ENCODE data around the gene ALDH6A1.

The ALDH6A1 gene

DNA sequence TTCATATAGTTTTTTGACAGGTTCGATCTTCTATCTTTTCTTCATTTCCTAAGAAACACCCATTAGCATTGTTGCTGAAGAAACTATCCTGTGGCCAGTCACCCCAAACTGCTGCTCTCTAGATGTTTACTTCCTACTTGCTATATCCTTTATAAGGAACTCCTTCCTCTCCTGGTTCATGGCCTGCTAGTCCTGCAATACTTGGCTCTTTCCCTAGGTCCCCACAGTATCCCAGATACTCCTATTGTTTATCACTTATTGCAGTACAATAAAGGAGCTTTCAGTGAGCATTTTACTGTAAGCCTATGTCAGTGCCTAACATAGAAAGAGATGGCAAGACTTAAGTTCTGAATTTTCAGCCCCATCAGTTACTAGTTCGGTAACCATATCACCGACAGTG is 2.8 kb downstream of the ALDH6A1 start:
- DNase-seq (ENCODE audit: low read depth): no peak
- no peak overlapping the region for H3K4me3 ChIP-seq (ENCODE audit: control insufficient read depth, low read depth, low read length)
- TF ChIP-seq, protein P1, sequence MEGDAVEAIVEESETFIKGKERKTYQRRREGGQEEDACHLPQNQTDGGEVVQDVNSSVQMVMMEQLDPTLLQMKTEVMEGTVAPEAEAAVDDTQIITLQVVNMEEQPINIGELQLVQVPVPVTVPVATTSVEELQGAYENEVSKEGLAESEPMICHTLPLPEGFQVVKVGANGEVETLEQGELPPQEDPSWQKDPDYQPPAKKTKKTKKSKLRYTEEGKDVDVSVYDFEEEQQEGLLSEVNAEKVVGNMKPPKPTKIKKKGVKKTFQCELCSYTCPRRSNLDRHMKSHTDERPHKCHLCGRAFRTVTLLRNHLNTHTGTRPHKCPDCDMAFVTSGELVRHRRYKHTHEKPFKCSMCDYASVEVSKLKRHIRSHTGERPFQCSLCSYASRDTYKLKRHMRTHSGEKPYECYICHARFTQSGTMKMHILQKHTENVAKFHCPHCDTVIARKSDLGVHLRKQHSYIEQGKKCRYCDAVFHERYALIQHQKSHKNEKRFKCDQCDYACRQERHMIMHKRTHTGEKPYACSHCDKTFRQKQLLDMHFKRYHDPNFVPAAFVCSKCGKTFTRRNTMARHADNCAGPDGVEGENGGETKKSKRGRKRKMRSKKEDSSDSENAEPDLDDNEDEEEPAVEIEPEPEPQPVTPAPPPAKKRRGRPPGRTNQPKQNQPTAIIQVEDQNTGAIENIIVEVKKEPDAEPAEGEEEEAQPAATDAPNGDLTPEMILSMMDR (conservative IDR thresholded peaks at IDR 0.05; ENCODE audit: control insufficient read depth, insufficient read depth, low read depth, low read length): no peak

DNA sequence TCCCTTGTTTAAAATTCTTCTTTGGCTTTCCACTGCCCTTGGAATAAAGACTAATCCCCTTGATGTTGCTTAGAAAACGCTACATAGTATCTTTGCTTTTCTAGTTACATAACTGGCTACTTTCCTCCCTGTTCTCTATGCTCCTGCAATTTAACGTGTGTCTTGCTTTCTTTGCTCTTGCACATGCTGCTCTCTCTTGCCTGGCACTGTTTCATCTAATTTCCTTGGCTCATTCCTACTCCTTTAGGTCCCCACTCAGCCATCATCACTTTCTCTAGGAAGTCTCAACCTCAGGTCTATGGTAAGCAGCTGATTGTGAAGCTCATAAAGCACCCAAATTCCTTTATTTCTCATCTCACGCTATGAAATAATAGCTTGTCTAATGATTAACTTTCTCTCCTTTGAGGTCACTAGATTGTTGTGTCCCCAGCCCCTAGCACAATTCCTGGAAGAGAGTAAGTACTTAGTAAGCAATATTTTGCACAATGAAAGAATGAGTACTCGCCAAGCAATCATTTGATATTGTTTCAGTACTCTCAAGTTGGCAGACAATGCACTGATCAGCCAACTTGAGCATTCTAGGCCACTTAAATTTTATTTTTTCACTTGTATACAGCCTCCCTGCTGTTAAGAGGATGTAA is 3.3 kb downstream of the ALDH6A1 start:
- TF ChIP-seq, protein P1 (conservative IDR thresholded peaks at IDR 0.05; ENCODE audit: control insufficient read depth, insufficient read depth, low read depth, low read length): no peak
- no peak for DNase-seq (ENCODE audit: low read depth)
- no peak overlapping the region for H3K4me3 ChIP-seq (ENCODE audit: control insufficient read depth, low read depth, low read length)

DNA sequence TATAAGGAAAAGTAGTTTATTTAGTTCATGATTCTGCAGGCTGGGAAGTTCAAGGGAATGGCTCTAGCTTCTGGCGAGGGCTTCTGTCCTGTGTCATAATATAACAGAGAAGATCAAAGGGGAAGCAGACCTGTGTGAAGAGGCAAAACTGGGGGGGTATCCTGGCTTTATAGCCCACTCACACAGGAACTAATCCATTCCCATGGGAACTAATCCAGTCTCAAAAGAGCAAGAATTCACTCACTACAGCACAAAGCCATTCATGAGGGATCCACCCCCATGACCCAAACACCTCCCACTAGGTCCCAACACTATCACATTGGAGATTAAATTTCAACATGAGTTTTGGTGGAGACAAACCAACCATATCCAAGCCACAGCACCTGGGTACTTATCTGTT is 6.9 kb downstream of the ALDH6A1 start:
- no peak for DNase-seq (ENCODE audit: low read depth)
- TF ChIP-seq, protein P1 (conservative IDR thresholded peaks at IDR 0.05; ENCODE audit: control insufficient read depth, insufficient read depth, low read depth, low read length): no peak
- no peak overlapping the region for H3K4me3 ChIP-seq (ENCODE audit: control insufficient read depth, low read depth, low read length)

DNA sequence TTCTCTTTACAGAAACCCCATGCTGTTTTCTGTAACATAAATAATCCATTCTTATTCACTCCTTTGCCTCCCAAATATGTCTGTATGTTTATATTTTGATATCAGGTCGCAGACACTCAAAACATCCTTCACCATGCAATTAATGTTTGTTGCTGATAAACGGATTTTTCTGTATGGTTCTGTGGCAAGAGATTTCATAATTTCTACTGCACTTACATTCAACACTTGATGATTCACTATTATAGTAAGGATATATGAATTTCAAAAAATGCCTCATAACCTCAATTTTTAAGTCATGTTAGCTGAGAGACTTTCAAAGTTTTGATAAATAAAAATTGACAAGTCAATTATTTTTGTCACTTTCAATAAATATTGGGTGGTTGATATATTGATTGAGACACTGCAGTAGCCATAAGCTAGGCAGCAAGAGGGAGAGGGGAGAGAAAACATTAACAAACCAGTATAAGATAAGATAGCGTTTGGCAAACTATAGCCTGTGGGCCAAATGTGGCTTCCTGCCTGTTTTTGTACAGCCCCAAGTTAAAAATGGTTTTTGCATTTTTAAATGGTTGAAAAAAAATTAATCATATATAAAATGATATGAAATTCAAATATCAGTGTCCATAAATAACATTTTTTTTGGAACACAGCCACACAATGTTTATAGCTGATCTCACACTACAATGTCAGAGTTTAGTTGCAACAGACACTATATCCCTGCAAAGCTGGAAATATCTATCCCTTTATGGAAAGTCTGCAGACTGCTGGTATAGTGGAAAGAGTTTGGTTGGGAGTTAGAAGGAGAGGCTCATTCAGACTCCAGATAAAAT is 18.3 kb downstream of the ALDH6A1 start:
- TF ChIP-seq, protein P1 (conservative IDR thresholded peaks at IDR 0.05; ENCODE audit: control insufficient read depth, insufficient read depth, low read depth, low read length): no peak
- DNase-seq (ENCODE audit: low read depth): peak; percentile 31
- no peak overlapping the region for H3K4me3 ChIP-seq (ENCODE audit: control insufficient read depth, low read depth, low read length)

DNA sequence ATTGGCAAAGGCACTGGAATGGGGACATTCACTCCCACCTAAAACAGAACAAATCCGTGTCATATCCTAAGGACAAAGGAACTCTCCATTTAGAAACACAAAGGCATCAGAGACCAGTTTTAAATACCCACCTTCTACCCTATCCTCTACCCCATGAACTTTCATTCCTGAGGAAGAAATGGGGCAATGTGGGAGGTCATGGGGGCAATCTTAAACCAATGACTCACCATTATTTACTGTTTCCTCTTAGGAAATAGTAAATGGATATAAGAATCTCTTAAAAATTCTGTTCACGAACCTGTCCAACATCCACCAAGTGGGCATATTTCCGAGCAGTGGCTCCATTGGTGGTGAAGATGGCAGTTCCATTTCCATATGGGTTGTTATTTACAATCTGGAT is 19.4 kb downstream of the ALDH6A1 start:
- peak; percentile 44 for DNase-seq (ENCODE audit: low read depth)
- no peak overlapping the region for H3K4me3 ChIP-seq (ENCODE audit: control insufficient read depth, low read depth, low read length)
- TF ChIP-seq, protein P1 (conservative IDR thresholded peaks at IDR 0.05; ENCODE audit: control insufficient read depth, insufficient read depth, low read depth, low read length): no peak

DNA sequence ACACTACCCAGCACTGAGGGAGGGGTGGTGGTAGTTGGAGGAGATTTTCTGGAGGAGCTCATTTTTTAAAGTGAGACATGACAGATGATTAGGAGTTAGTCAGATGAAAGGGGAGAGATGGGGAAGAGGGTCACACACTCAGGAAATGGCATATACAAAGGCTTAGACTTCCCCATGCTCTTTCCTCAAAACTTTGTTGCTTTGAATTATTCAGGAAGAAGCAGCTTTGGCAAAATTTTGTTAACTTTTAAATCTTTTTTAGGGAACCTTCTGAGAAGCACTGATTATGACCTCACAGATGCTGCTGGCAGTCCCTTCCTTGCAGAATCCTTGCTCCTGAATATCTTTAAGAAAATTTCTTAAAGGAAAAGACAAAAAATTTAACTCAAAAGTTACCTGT is 19.8 kb downstream of the ALDH6A1 start:
- no peak overlapping the region for H3K4me3 ChIP-seq (ENCODE audit: control insufficient read depth, low read depth, low read length)
- TF ChIP-seq, protein P1 (conservative IDR thresholded peaks at IDR 0.05; ENCODE audit: control insufficient read depth, insufficient read depth, low read depth, low read length): no peak

More for the DNA sequence above, 19.8 kb downstream of the ALDH6A1 start:
- DNase-seq (ENCODE audit: low read depth): no peak

Data from fibroblast of mammary gland (primary cell).